PFSK-1 (cell line): ENCODE measurements around the gene RNF224.

ENCODE experiments used
- FOXP2 ChIP-seq: optimal IDR thresholded peaks from 2 replicates; pipeline ENCODE3; 2011; ENCODE audit warnings: borderline replicate concordance, control low read depth, inconsistent platforms; ENCODE audit not compliant: insufficient read depth; ENCODE audit errors: extremely low read length, extremely low read depth
- POLR2AphosphoS5 ChIP-seq: IDR thresholded peaks from 2 replicates; pipeline ENCODE4 v1.6.1; 2012; ENCODE audit warnings: low read depth, mild to moderate bottlenecking, control low read depth, low read length, moderate library complexity
- SIN3A ChIP-seq: IDR thresholded peaks from 2 replicates; pipeline ENCODE4 v1.6.1; 2012; ENCODE audit warnings: mild to moderate bottlenecking, low read length, moderate library complexity, borderline replicate concordance; ENCODE audit not compliant: insufficient read depth
- TAF1 ChIP-seq: IDR thresholded peaks from 2 replicates; pipeline ENCODE4 v1.6.1; 2012; ENCODE audit warnings: low read length, control low read depth, borderline replicate concordance; ENCODE audit not compliant: insufficient read depth
- TF ChIP-seq, protein P1 (sequence below), 2 experiments: IDR thresholded peaks; 2 replicates each; pipeline versions ENCODE4 v1.6.1 to v1.8.0; 2011 to 2012; ENCODE audit warnings: low read depth in 2 of 2, low read length in 2 of 2, control low read depth in 1 of 2, inconsistent platforms in 1 of 2, mild to moderate bottlenecking in 1 of 2, moderate library complexity in 1 of 2; ENCODE audit not compliant: insufficient read depth in 1 of 2

RNF224 gene

DNA sequence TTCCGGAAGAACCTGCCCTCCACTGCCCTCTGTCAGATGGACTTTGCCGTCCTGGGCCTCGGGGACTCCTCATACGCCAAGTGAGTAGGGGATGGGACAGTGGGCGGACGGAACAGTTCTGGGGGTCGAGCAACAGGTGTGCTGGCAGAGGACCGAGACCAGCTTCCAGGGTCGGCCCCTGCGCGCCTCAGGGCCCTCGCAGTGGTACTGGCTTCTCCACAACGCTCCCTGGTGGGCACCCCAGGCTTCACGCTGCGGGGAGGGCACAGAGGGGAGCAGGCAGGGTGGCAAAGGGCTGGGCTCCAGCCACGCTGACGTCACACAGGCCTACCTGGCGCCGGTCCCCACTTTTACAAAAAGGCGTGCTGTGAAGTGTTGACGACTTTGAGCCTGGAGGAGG is 14.8 kb upstream of the RNF224 start:
- TF ChIP-seq POLR2AphosphoS5 (no peak), TAF1 (no peak), FOXP2 (no peak), SIN3A (no peak)
- TF ChIP-seq, protein P1, sequence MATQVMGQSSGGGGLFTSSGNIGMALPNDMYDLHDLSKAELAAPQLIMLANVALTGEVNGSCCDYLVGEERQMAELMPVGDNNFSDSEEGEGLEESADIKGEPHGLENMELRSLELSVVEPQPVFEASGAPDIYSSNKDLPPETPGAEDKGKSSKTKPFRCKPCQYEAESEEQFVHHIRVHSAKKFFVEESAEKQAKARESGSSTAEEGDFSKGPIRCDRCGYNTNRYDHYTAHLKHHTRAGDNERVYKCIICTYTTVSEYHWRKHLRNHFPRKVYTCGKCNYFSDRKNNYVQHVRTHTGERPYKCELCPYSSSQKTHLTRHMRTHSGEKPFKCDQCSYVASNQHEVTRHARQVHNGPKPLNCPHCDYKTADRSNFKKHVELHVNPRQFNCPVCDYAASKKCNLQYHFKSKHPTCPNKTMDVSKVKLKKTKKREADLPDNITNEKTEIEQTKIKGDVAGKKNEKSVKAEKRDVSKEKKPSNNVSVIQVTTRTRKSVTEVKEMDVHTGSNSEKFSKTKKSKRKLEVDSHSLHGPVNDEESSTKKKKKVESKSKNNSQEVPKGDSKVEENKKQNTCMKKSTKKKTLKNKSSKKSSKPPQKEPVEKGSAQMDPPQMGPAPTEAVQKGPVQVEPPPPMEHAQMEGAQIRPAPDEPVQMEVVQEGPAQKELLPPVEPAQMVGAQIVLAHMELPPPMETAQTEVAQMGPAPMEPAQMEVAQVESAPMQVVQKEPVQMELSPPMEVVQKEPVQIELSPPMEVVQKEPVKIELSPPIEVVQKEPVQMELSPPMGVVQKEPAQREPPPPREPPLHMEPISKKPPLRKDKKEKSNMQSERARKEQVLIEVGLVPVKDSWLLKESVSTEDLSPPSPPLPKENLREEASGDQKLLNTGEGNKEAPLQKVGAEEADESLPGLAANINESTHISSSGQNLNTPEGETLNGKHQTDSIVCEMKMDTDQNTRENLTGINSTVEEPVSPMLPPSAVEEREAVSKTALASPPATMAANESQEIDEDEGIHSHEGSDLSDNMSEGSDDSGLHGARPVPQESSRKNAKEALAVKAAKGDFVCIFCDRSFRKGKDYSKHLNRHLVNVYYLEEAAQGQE (IDR thresholded peaks at IDR 0.05; ENCODE audit: insufficient read depth in 1 of 2, low read depth in 2 of 2, low read length in 2 of 2) = no peak

DNA sequence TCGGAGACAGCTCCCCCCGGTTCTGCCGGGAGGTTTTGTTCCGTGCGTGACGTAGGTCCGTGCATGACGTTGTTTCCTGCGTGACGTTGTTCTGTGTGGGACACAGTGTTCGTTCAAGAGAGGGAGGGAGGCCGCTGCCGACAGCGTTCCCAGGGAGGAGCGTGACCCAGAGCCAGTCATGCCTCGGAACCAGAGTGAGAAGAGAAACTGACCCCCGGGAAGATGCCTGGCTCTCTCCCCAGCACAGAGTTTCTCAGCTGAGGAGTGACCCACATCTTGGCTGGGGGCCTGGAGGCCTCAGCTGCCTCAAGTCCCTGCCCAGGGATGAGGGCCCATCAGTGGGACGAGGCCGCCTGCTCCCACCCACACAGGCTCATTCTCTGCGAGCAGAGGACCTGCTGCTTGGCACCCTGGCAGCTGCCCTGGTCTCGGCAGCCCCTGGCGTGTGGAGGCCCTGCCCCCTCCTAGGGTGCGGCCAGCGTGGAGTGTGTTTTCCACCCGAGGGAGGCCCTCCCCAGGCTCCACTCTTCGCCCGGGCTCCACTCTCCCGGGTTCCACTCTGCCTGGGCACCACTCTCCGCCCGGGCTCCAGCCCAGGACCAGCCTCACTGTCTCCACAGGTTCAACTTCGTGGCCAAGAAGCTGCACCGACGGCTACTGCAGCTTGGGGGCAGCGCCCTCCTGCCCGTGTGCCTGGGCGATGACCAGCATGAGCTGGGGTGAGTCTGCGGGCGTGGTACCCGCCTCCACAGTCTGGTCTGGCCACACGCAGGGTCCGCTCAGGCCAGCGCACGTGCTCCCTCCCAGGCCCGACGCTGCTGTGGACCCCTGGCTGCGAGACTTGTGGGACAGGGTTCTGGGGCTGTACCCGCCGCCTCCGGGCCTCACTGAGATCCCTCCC is 13.9 kb upstream of the RNF224 start:
- TF ChIP-seq TAF1 (no peak), SIN3A (no peak), FOXP2 (no peak), POLR2AphosphoS5 (no peak)
- TF ChIP-seq, protein P1 (IDR thresholded peaks at IDR 0.05; ENCODE audit: insufficient read depth in 1 of 2, low read depth in 2 of 2, low read length in 2 of 2) = no peak

DNA sequence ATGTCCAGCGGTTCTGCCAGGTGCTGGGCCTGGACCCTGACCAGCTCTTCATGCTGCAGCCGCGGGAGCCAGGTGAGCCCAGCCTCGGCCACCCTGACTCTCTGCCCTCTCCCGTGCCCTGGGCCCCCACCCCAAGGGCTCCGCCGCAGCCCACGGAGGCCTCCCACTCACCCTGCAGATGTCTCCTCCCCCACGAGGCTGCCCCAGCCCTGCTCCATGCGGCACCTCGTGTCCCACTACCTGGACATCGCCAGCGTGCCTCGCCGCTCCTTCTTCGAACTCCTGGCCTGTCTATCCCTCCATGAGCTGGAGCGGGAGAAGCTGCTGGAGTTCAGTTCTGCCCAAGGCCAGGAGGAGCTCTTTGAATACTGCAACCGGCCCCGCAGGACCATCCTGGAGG is 12.7 kb upstream of the RNF224 start:
- TF ChIP-seq, protein P1 (IDR thresholded peaks at IDR 0.05; ENCODE audit: insufficient read depth in 1 of 2, low read depth in 2 of 2, low read length in 2 of 2) = no peak
- TF ChIP-seq TAF1 (no peak), FOXP2 (no peak), POLR2AphosphoS5 (no peak), SIN3A (no peak)

DNA sequence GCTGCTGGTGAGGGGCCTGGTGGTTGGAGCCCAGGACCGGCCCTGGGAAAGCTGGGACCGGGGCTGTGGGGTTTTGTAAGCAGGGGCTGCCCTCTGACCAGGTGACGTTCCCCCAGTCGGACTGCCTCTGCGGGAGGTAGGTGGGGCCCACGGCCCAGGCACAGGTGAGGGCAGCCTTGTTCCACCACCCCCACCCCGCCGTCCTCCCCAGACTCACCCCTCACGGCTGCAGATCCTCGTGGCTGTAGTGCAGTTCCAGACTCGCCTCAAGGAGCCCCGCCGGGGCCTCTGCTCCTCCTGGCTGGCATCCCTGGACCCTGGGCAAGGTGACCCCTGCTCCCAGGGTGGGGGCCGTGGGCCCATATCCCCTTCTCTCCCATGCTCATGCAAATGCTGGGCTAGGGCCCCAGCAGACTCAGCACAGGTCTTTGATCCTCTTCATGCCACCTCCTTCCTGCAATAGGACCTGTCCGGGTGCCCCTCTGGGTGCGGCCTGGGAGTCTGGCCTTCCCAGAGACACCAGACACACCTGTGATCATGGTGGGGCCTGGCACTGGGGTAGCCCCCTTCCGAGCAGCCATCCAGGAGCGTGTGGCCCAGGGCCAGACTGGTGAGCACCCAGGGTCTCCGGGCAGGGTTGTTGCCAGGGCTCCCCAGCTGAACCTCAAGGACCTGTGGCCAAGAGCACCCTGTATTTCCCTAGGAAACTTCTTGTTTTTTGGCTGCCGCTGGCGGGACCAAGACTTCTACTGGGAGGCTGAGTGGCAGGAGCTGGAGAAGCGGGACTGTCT is 11.9 kb upstream of the RNF224 start:
- TF ChIP-seq FOXP2 = no peak

DNA sequence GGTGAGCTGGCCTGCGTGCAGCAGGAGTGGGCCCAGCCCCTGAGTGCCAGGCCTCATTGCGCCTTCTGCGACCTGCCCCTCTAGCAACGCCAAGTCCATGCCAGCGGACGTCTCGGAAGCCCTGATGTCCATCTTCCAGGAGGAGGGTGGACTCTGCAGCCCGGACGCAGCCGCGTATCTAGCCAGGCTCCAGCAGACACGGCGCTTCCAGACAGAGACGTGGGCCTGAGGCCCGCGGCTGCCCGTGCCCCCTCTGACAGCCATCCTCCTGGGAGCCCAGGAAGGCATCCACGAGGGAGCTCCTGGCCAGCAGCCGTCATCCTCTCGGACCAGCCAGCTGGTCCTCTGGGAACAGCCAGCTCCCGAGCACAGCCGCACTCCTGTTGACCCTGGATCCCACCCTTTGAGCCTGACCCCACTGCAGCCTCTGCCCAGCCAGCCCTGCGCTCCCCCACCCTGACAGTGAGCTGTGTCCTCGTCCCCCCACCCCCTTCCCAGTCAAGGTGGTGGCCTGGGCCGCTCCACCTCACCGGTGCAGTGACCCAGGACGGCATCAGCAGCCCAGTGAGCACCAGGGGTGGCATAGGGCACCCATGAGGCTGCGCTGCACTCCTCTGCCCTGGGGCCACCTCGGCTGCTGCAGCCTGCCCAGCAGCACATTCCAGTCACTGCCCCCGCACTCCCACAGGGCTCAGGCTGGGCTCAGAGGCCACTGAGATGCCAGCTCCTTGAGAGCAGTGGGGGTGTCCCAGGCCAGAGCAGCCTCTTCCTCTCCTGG is 10.9 kb upstream of the RNF224 start:
- no peak for TF ChIP-seq TAF1
- no peak for TF ChIP-seq FOXP2
- no peak for TF ChIP-seq SIN3A
- TF ChIP-seq, protein P1 (IDR thresholded peaks at IDR 0.05; ENCODE audit: insufficient read depth in 1 of 2, low read depth in 2 of 2, low read length in 2 of 2) = no peak
- TF ChIP-seq POLR2AphosphoS5 = no peak
